HepG2 (cell line): Measurements from ENCODE around the gene BOLL. TPM values are rescaled to one million over a fixed set of nuclear protein-coding genes. Genes with fewer than 3 reads are reported as not detected.

Source experiments
- ATAC-seq: fragments of 200-7000 bp; cut with Tn5 transposase; 3 replicates; pipeline ENCODE4 v1.9.1; 2020; ENCODE audit warnings: mild to moderate bottlenecking, moderate library complexity
- BruUV-seq: library from RNA; stranded (reverse); fragments of 400-500 nt; replicated peaks from 2 replicates; lab custom pipeline; 2021; lab: Mats Ljungman, UMichigan
- CTCF ChIA-PET: fragments of 300-600 bp; formaldehyde crosslinking; extraction: SDS; loops from one replicate; lab custom pipeline; 2021; ENCODE audit warnings: low total read pairs, inconsistent platforms, low intra/inter-chr PET ratio; lab: Yijun Ruan, JAX
- POLR2A ChIA-PET: fragments of 350-600 bp; sonication (Branson Sonifier 250); formaldehyde crosslinking; loops from one replicate; lab custom pipeline; 2020; ENCODE audit warnings: antibody characterized with exemption, inconsistent platforms; lab: Yijun Ruan, JAX
- DNase-seq: peaks from one replicate; pipeline ENCODE4 v3.0.0-alpha.2; 2015; ENCODE audit warnings: low spot score
- FAIRE-seq: peaks from 3 replicates; lab custom pipeline; 2011; peaks lifted over from hg19 to GRCh38; lab: Jason Lieb, UNC
- H2AFZ ChIP-seq: one replicate; pipeline ENCODE4 v1.6.1; 2011; ENCODE audit warnings: low read length, inconsistent platforms
- H3K27ac ChIP-seq: fragments of 300-600 bp; 3 replicates; pipeline ENCODE4 v1.8.0; 2011; ENCODE audit warnings: mixed run types, mild to moderate bottlenecking, mixed read lengths, low read length, inconsistent platforms; ENCODE audit not compliant: insufficient read depth; ENCODE audit errors: extremely low read length
- H3K27me3 ChIP-seq, 2 experiments: fragments of 200-600 bp in 1 of 2; 2 replicates in 1 of 2; 3 replicates in 1 of 2; pipeline versions ENCODE4 v1.6.0 to v1.8.0; 2011; ENCODE audit warnings: low read length in 2 of 2, mild to moderate bottlenecking in 2 of 2, moderate library complexity in 2 of 2, inconsistent platforms in 1 of 2; ENCODE audit not compliant: insufficient read depth in 2 of 2, control insufficient read depth in 1 of 2
- H3K36me3 ChIP-seq, 2 experiments: fragments of 200-600 bp in 1 of 2; replicated peaks in 1 of 2; 2 replicates in 1 of 2; 3 replicates in 1 of 2; pipeline versions ENCODE4 v1.5.1 to v1.8.0; 2011; ENCODE audit warnings: low read length in 2 of 2, inconsistent platforms in 1 of 2; ENCODE audit not compliant: insufficient read depth in 2 of 2, control insufficient read depth in 1 of 2
- H3K4me1 ChIP-seq: 2 replicates; pipeline ENCODE4 v1.5.1; 2012; ENCODE audit warnings: low read length, inconsistent platforms; ENCODE audit not compliant: insufficient read depth
- H3K4me2 ChIP-seq: 2 replicates; pipeline ENCODE4 v1.6.0; 2011; ENCODE audit warnings: low read depth, low read length, inconsistent platforms
- H3K4me3 ChIP-seq, 3 experiments: fragments of 200-600 bp in 1 of 3; sonication (generic), shearing (Covaris generic) in 1 of 3; replicated peaks in 1 of 3; 2 replicates each; pipeline ENCODE4 v1.5.1; 2011 to 2016; ENCODE audit warnings: low read length in 3 of 3, inconsistent platforms in 2 of 3, low read depth in 2 of 3, mild to moderate bottlenecking in 2 of 3, control low read depth in 1 of 3, mixed read lengths in 1 of 3; ENCODE audit not compliant: insufficient read depth in 1 of 3
- H3K79me2 ChIP-seq: one replicate; pipeline ENCODE4 v1.6.1; 2011; ENCODE audit warnings: low read length, inconsistent platforms; ENCODE audit not compliant: insufficient read depth
- H3K9ac ChIP-seq: 2 replicates; pipeline ENCODE4 v1.6.0; 2011; ENCODE audit warnings: mild to moderate bottlenecking, low read depth, low read length, inconsistent platforms; ENCODE audit not compliant: insufficient read depth
- H3K9me3 ChIP-seq: 2 replicates; pipeline ENCODE4 v1.5.1; 2012; ENCODE audit warnings: mild to moderate bottlenecking, low read length
- H4K20me1 ChIP-seq: 2 replicates; pipeline ENCODE4 v1.6.0; 2011; ENCODE audit warnings: inconsistent platforms, mild to moderate bottlenecking, low read length, moderate library complexity; ENCODE audit not compliant: insufficient read depth
- KLF16 ChIP-seq, 2 experiments: sonication (generic) in 1 of 2; formaldehyde crosslinking in 1 of 2; IDR thresholded peaks; 2 replicates each; pipeline versions ENCODE4 v1.6.1 to v1.8.0; 2016 to 2023; ENCODE audit warnings: missing genetic modification reagents in 2 of 2, missing compliant biosample characterization in 1 of 2
- MAFF ChIP-seq: IDR thresholded peaks from 2 replicates; pipeline ENCODE4 v1.6.1; 2011; ENCODE audit warnings: low read depth, low read length, improper control_type of control experiment
- MAFG ChIP-seq: sonication (generic); formaldehyde crosslinking; IDR thresholded peaks from 2 replicates; pipeline ENCODE4 v1.5.1; 2020; ENCODE audit warnings: mild to moderate bottlenecking, missing genetic modification reagents
- MEIS1 ChIP-seq: sonication (generic); formaldehyde crosslinking; IDR thresholded peaks from 2 replicates; pipeline ENCODE4 v1.9.0; 2021; ENCODE audit warnings: mild to moderate bottlenecking, missing genetic modification reagents, moderate library complexity, borderline replicate concordance
- MTF1 ChIP-seq: sonication (generic); formaldehyde crosslinking; IDR thresholded peaks from 2 replicates; pipeline ENCODE4 v1.5.0; 2020; ENCODE audit warnings: missing genetic modification reagents
- PAWR ChIP-seq: sonication (generic); formaldehyde crosslinking; IDR thresholded peaks from 2 replicates; pipeline ENCODE4 v1.4.0; 2020; ENCODE audit warnings: missing genetic modification reagents, mild to moderate bottlenecking, borderline replicate concordance
- POLR2G ChIP-seq: fragments of 200-400 bp; formaldehyde crosslinking; IDR thresholded peaks from 2 replicates; pipeline ENCODE4 v1.6.1; 2018; ENCODE audit warnings: mild to moderate bottlenecking, low read depth, low read length, moderate library complexity
- SMAD3 ChIP-seq: sonication (generic); formaldehyde crosslinking; IDR thresholded peaks from 2 replicates; pipeline ENCODE4 v1.4.0; 2020; ENCODE audit warnings: missing genetic modification reagents
- STAT5B ChIP-seq: sonication (generic); formaldehyde crosslinking; IDR thresholded peaks from 2 replicates; pipeline ENCODE4 v1.4.0; 2020; ENCODE audit warnings: missing genetic modification reagents
- ZC3H13 ChIP-seq: sonication (generic); formaldehyde crosslinking; IDR thresholded peaks from 2 replicates; pipeline ENCODE4 v1.8.1; 2023; ENCODE audit warnings: mild to moderate bottlenecking, missing genetic modification reagents, moderate library complexity
- ZNF329 ChIP-seq: sonication (generic); formaldehyde crosslinking; IDR thresholded peaks from 2 replicates; pipeline ENCODE4 v1.9.0; 2021; ENCODE audit warnings: low read depth, mild to moderate bottlenecking, missing genetic modification reagents
- ZSCAN25 ChIP-seq: sonication (generic); formaldehyde crosslinking; IDR thresholded peaks from 2 replicates; pipeline ENCODE4 v1.8.0; 2022; ENCODE audit warnings: mild to moderate bottlenecking, missing genetic modification reagents
- WGBS: methylation state at CpG from one replicate; pipeline ENCODE4 v1.1.6; 2017; ENCODE audit warnings: low lambda C conversion rate; 5-methylcytosine and 5-hydroxymethylcytosine counted together
- in situ Hi-C: cut with HindIII; loops from 2 replicates; pipeline ENCODE4 v1.10.0; 2017; ENCODE audit warnings: low pct_unique_long_range_greater_than_20kb; ENCODE audit not compliant: extremely low pct_ligation_motif_present
- intact Hi-C: fragments of 100-400 bp; cut with micrococcal nuclease; formaldehyde crosslinking; loops from one replicate; pipeline ENCODE4 v1.10.0; 2022; ENCODE audit not compliant: unreplicated experiment
- polyA plus RNA-seq, 8 experiments: library from polyadenylated mRNA; depleted of rRNA in 3 of 8; stranded (reverse) in 7 of 8; unstranded in 1 of 8; fragments of >200 nt; fragmentation: Illumina TruSeq in 4 of 8; extraction: Trizol in 4 of 8; gene quantifications; 2 replicates each; pipeline versions ENCODE4 v1.2.1 to v1.2.3, GENCODE V29; 2011 to 2016; ENCODE audit warnings: low read depth in 4 of 8, missing spikeins in 1 of 8, mixed read lengths in 1 of 8; ENCODE audit not compliant: insufficient read depth in 1 of 8
- total RNA-seq, 5 experiments: library from RNA; depleted of rRNA; stranded (reverse); fragments of >200 nt; fragmentation: Illumina TruSeq; extraction: Trizol; gene quantifications; 2 replicates each; pipeline ENCODE4 v1.2.3, GENCODE V29; 2016; ENCODE audit warnings: low read depth in 1 of 5

The BOLL gene
- total and polyA plus RNA-seq, 2 of the 13 experiments (the other 11 are each of a cell fraction or from before 2014, with no cell fraction given): not detected

DNA sequence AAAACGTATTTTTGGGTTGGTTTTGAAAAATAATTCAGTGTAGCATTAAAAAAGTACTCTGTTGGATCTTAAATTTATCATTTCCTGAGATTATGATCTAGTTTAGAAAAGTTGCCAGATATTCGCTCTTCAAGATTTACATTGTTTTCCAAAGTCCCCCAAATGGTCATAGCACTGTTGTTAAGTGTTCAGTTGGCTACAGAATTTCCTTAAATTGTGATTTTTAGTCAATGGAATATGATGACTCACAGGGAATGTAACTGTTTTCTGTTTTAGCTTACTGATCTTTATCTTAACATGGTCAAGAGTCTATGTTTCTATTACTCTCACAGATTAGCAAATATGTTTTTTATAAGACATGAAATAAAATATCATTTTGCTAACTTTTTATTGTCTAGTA lies 42.5 kb upstream of the BOLL start:
- FAIRE-seq (no peak), DNase-seq (no peak), ATAC-seq (no peak)
- Histone ChIP-seq H3K4me3 (no peak overlapping the region), H2AFZ (no peak overlapping the region), H3K4me2 (no peak overlapping the region), H3K9me3 (no peaks in the 10 kb centered on the region), H3K27ac (no peak overlapping the region), H3K9ac (no peak overlapping the region), H3K4me1 (no peaks in the 10 kb centered on the region), H3K79me2 (no peaks in the 10 kb centered on the region), H3K36me3 (no peaks in the 10 kb centered on the region), H3K27me3 (no peaks in the 10 kb centered on the region), H4K20me1 (no peaks in the 10 kb centered on the region)
- ChIA-PET POLR2A (no interaction called here), CTCF (no interaction called here)
- WGBS: 2% methylated on average over 2 of the region's 2 CpGs
- intact Hi-C loops: no loop called here
- no peak for TF ChIP-seq SMAD3 (CRISPR knock-in tag)
- peak; percentile 21; the same call in 1 of the 2 replicates for TF ChIP-seq MAFF
- in situ Hi-C loops: no loop called here
- no TSS peak for BruUV-seq

DNA sequence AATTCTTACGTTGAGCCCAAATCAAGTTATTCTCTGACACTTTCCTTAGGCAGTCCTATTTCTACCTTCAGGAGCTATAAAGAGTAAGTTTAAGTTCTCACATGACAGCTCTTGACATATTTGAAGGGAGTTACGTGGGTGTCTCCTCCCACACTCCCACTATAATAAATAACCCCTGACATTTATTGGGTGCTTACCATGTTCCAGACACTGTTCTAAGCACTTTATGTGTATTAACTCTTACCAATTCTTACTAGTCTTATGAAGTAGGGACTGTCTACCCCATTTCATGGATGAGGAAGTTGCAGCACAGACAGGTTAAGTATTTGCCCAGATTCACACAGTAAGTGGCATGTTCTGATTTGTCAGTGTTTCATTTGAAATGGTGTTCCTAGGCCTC lies 37.2 kb upstream of the BOLL start:
- Histone ChIP-seq H3K9ac (no peak overlapping the region), H2AFZ (no peak overlapping the region), H3K4me3 (no peak overlapping the region), H3K79me2 (no peaks in the 10 kb centered on the region), H3K27ac (no peak overlapping the region), H3K4me2 (no peak overlapping the region), H3K4me1 (no peaks in the 10 kb centered on the region), H3K9me3 (no peaks in the 10 kb centered on the region), H3K36me3 (no peaks in the 10 kb centered on the region), H3K27me3 (no peaks in the 10 kb centered on the region), H4K20me1 (no peaks in the 10 kb centered on the region)
- no peak for ATAC-seq
- TF ChIP-seq ZC3H13 (CRISPR knock-in tag): no peak
- TF ChIP-seq POLR2G: no peak
- no peak for TF ChIP-seq MAFG (CRISPR knock-in tag)
- no peak for TF ChIP-seq MEIS1
- no peak for TF ChIP-seq ZNF329
- TF ChIP-seq KLF16 (CRISPR knock-in tag; IDR thresholded peaks at IDR 0.05): no peak
- no peak for TF ChIP-seq STAT5B (CRISPR knock-in tag)
- no peak for TF ChIP-seq PAWR (CRISPR knock-in tag)
- TF ChIP-seq ZSCAN25: no peak
- no peak for TF ChIP-seq MTF1 (CRISPR knock-in tag)
- intact Hi-C loops (no loop called here), in situ Hi-C loops (no loop called here)
- no TSS peak for BruUV-seq
- ChIA-PET CTCF (no interaction called here), POLR2A (no interaction called here)
- DNase-seq: no peak
- WGBS: 5% methylated on average over 2 of the region's 2 CpGs
- FAIRE-seq: no peak
